Breast epithelium (tissue), 4 donors: ENCODE results near the gene SFTA2. TPM values are rescaled to one million over a fixed set of nuclear protein-coding genes. Genes with fewer than 3 reads are reported as not detected.
"Not testable (repeated sequence)": the region's sequence is repeated elsewhere in the genome, so short reads cannot be mapped to it uniquely, and the experiment has no call there.

ENCODE experiments used
- DNase-seq, 2 donors: peaks; one replicate each; pipeline ENCODE4 v3.0.0-alpha.2; 2019; ENCODE audit warnings: low spot score in 2 of 2
- H3K27ac ChIP-seq, 2 donors: fragments of 200-600 bp; sonication (generic) in 1 of 2; one replicate each; pipeline ENCODE4 v1.5.1; 2016 to 2019; ENCODE audit warnings: mild to moderate bottlenecking in 1 of 2
- H3K27me3 ChIP-seq, 2 donors: fragments of 200-600 bp; sonication (generic) in 1 of 2; one replicate each; pipeline versions ENCODE4 v1.5.1 to v1.6.0; 2017 to 2019; ENCODE audit warnings: control low read depth in 1 of 2, mild to moderate bottlenecking in 1 of 2
- H3K36me3 ChIP-seq: fragments of 200-600 bp; one replicate; pipeline ENCODE4 v1.5.1; 2019
- H3K4me1 ChIP-seq, 2 donors: fragments of 200-600 bp; sonication (generic); one replicate each; pipeline ENCODE4 v1.5.1; 2016 to 2019; ENCODE audit warnings: control low read depth in 1 of 2
- H3K4me3 ChIP-seq, 3 donors: fragments of 200-600 bp; sonication (generic); 1 replicate in 2 of 3; 2 replicates in 1 of 3; pipeline ENCODE4 v1.5.1; 2016 to 2019; ENCODE audit warnings: mild to moderate bottlenecking in 3 of 3, moderate library complexity in 2 of 3
- H3K9me3 ChIP-seq, 2 donors: fragments of 200-600 bp; sonication (generic) in 1 of 2; one replicate each; pipeline ENCODE4 v1.5.1; 2016 to 2019; ENCODE audit warnings: control low read depth in 1 of 2
- CTCF ChIP-seq, 3 donors: fragments of 450-650 bp; IDR thresholded peaks; one replicate each; pipeline ENCODE4 v1.5.1; 2016 to 2017; ENCODE audit warnings: antibody characterized with exemption in 3 of 3, mild to moderate bottlenecking in 3 of 3, moderate library complexity in 3 of 3
- POLR2A ChIP-seq: fragments of 450-650 bp; IDR thresholded peaks from one replicate; pipeline ENCODE4 v1.6.1; 2016; ENCODE audit warnings: antibody characterized with exemption, mild to moderate bottlenecking, moderate library complexity
- POLR2AphosphoS5 ChIP-seq, 3 donors: sonication (generic); formaldehyde crosslinking; IDR thresholded peaks; one replicate each; pipeline ENCODE4 v1.6.1; 2017; ENCODE audit warnings: antibody characterized with exemption in 3 of 3
- intact Hi-C: fragments of 100-400 bp; cut with DNase I; formaldehyde crosslinking; loops from one replicate; pipeline ENCODE4 v1.15.1; 2023; ENCODE audit warnings: low total_unique reads
- total RNA-seq, 3 donors: library from RNA; depleted of rRNA; stranded (reverse); fragments of >200 nt; gene quantifications; one replicate each; pipeline ENCODE4 v1.1.0, GENCODE V29; 2016

The SFTA2 gene
- total RNA-seq, 3 donors from 2014 or later, result not detected

- Histone ChIP-seq H3K27me3 (no peaks in the 10 kb centered on the region), H3K4me3 (no peak overlapping the region), H3K4me1 (no peaks in the 10 kb centered on the region), H3K36me3 (no peaks in the 10 kb centered on the region), H3K9me3 (peaks cover 0 to 7% of the 10 kb centered on the region in 2 donors), H3K27ac (no peak overlapping the region)
- no peak for DNase-seq
- TF ChIP-seq CTCF (IDR thresholded peaks at IDR 0.05) (no peak), POLR2A (no peak), POLR2AphosphoS5 (IDR thresholded peaks at IDR 0.05) (no peak)
- intact Hi-C loops, result no loop called here
Measured at GRCh38 chr6:30928677-30929076, 3.3 kb downstream of the SFTA2 start.

DNA sequence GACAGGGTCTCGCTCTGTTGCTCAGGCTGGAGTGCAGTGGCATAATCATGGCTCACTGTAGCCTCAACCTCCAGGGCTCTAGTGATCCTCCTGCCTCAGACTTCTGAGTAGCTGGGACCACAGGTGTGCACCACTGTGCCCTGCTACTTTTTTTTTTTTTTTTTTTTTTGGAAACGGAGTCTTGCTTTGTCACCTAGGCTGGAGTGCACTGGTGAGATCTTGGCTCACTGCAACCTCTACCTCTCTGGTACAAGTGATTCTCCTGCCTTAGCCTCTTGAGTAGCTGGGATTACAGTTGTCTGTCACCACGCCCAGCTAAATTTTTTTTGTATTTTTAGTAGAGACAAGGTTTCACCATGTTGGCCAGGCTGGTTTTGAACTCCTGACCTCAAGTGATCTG, 4.9 kb downstream of the SFTA2 start:
- H3K4me3 ChIP-seq, H3K27me3 ChIP-seq, H3K4me1 ChIP-seq, DNase-seq, H3K27ac ChIP-seq, intact Hi-C loops, H3K36me3 ChIP-seq, H3K9me3 ChIP-seq: not testable (repeated sequence)

- no peaks in the 10 kb centered on the region for H3K27me3 ChIP-seq
- H3K4me1 ChIP-seq, result no peaks in the 10 kb centered on the region
- H3K36me3 ChIP-seq, result peaks cover 6% of the 10 kb centered on the region
- H3K9me3 ChIP-seq, result peaks cover 0 to 7% of the 10 kb centered on the region in 2 donors
- intact Hi-C loops, result no loop called here
- no peak overlapping the region for H3K4me3 ChIP-seq
- no peak overlapping the region for H3K27ac ChIP-seq
- no peak for DNase-seq
- TF ChIP-seq POLR2AphosphoS5 (IDR thresholded peaks at IDR 0.05) (no peak), CTCF (IDR thresholded peaks at IDR 0.05) (no peak), POLR2A (no peak)
Measured at GRCh38 chr6:30926644-30927043, 5.3 kb downstream of the SFTA2 start.

DNA sequence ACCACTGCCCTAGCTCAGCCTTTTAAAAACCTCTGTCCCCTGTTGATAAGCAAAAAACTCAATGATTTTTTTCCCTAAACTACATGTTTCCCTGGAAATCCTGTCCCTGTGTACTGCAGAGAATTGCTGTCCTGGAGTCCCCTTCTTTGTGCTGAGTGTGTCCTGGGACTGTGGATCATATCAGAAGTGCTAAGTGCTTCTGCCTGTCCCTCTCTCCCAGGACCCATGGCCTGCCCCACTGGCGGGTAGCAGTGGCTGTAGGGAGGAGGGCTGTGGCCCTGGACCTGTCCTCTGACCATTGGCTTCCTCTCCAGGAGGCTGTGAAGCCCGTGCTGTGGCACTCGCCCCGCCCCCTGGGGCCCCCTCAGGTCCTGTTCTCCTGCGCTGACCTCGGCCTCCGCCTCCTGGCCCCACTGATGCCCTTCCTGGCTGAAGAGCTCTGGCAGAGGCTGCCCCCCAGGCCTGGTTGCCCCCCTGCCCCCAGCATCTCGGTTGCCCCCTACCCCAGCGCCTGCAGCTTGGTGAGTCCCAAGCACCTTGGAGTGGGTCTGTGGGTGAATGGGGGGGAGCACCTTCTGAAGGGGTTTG, 7.8 kb downstream of the SFTA2 start:
- H3K4me1 ChIP-seq, intact Hi-C loops, H3K36me3 ChIP-seq: not testable (repeated sequence)

GRCh38 chr6:30922447-30922852, 9.5 kb downstream of the SFTA2 start:
- Histone ChIP-seq H3K27me3 (no peaks in the 10 kb centered on the region), H3K36me3 (peaks cover 6% of the 10 kb centered on the region), H3K4me3 (no peak overlapping the region), H3K4me1 (no peaks in the 10 kb centered on the region), H3K27ac (no peak overlapping the region), H3K9me3 (no peaks in the 10 kb centered on the region)
- no peak for TF ChIP-seq POLR2A
- no peak for TF ChIP-seq POLR2AphosphoS5 (IDR thresholded peaks at IDR 0.05)
- no peak for DNase-seq
- intact Hi-C loops, result no loop called here

More for the DNA sequence above, 7.8 kb downstream of the SFTA2 start:
- DNase-seq, H3K27ac ChIP-seq, H3K27me3 ChIP-seq, H3K4me3 ChIP-seq, H3K9me3 ChIP-seq: not testable (repeated sequence)

DNA sequence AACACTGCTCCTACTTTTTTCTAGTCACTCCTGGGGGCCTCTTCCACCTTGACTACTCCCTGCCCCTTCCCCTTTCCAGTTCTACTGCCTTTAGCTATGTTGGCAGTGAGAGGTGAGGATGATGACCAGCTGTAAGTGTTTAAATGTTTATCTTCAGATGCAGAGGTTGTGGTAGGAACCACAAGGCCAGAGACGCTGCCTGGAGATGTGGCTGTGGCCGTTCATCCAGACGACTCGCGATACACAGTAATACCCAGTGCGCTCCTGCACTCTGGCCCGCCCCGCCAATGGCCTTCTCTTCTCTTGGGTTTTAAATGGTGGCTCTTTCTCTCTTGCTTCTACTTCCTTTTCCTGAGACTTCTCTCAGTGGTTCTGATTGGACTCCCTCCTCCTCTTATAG, 13.3 kb downstream of the SFTA2 start:
- H3K9me3 ChIP-seq, result no peaks in the 10 kb centered on the region
- peaks cover 6% of the 10 kb centered on the region for H3K36me3 ChIP-seq
- TF ChIP-seq CTCF (IDR thresholded peaks at IDR 0.05), result no peak
- no peak for TF ChIP-seq POLR2AphosphoS5 (IDR thresholded peaks at IDR 0.05)
- TF ChIP-seq POLR2A, result no peak
- no peak for DNase-seq
- H3K4me3 ChIP-seq, result no peak overlapping the region
- H3K27ac ChIP-seq, result no peak overlapping the region
- H3K27me3 ChIP-seq, result no peaks in the 10 kb centered on the region
- peaks cover 0 to 12% of the 10 kb centered on the region in 2 donors for H3K4me1 ChIP-seq
- intact Hi-C loops, result loop anchor here (10.0 kb wide), 1 partner anchor 156 kb away; no protein-coding TSS in a partner anchor

GRCh38 chr6:30917487-30917886, 14.5 kb downstream of the SFTA2 start:
- no peaks in the 10 kb centered on the region for H3K27me3 ChIP-seq
- no peak for TF ChIP-seq POLR2A
- TF ChIP-seq CTCF (IDR thresholded peaks at IDR 0.05), result no peak
- TF ChIP-seq POLR2AphosphoS5 (IDR thresholded peaks at IDR 0.05), result no peak

More at GRCh38 chr6:30917487-30917886, 14.5 kb downstream of the SFTA2 start:
- intact Hi-C loops, result loop anchor here (10.0 kb wide), 1 partner anchor 157 kb away; no protein-coding TSS in a partner anchor
- Histone ChIP-seq H3K27ac (no peak overlapping the region), H3K4me3 (no peak overlapping the region), H3K4me1 (peaks cover 3 to 12% of the 10 kb centered on the region in 2 donors), H3K36me3 (peaks cover 3% of the 10 kb centered on the region), H3K9me3 (no peaks in the 10 kb centered on the region)
- DNase-seq, result no peak
